DMS79 (cell line): ENCODE data around the gene NMU.
"Not testable (repeated sequence)": the region's sequence is repeated elsewhere in the genome, so short reads cannot be mapped to it uniquely, and the experiment has no call there.

ENCODE experiments used
- DNase-seq: peaks from one replicate; lab custom pipeline; 2025; lab: John Stamatoyannopoulos, UW

NMU gene

GRCh38 chr4:55624063-55624462 is 12.0 kb downstream of the NMU start:
- DNase-seq, result not testable (repeated sequence)

- DNase-seq, result no peak
Observed at GRCh38 chr4:55618546-55619143, 17.5 kb downstream of the NMU start.

- DNase-seq, result no peak
Observed at GRCh38 chr4:55617587-55618197, 18.4 kb downstream of the NMU start.

- DNase-seq, result peak; percentile 6
Observed at GRCh38 chr4:55615008-55615407, 21.1 kb downstream of the NMU start.

- no peak for DNase-seq
Observed at GRCh38 chr4:55613621-55614020, 22.5 kb downstream of the NMU start.

GRCh38 chr4:55612341-55612740 is 23.8 kb downstream of the NMU start:
- DNase-seq, result no peak

GRCh38 chr4:55611358-55612059 is 24.6 kb downstream of the NMU start:
- no peak for DNase-seq

GRCh38 chr4:55610381-55610780 is 25.7 kb downstream of the NMU start:
- DNase-seq, result no peak

GRCh38 chr4:55609393-55609866 is 26.7 kb downstream of the NMU start:
- no peak for DNase-seq

GRCh38 chr4:55608591-55608990 is 27.5 kb downstream of the NMU start:
- DNase-seq, result no peak

- DNase-seq, result no peak
Observed at GRCh38 chr4:55604996-55605395, 31.1 kb downstream of the NMU start.

GRCh38 chr4:55600640-55601039 is 35.5 kb downstream of the NMU start:
- no peak for DNase-seq

GRCh38 chr4:55598641-55599040 is 37.5 kb downstream of the NMU start:
- DNase-seq, result no peak

GRCh38 chr4:55592014-55592413 is 44.1 kb downstream of the NMU start, which contains the start of gene PDCL2:
Gene PDCL2 (minus strand): TSS chr4:55592245. CDS start chr4:55592109, 136 bp downstream.
- DNase-seq, result no peak

- DNase-seq, result no peak
Observed at GRCh38 chr4:55588160-55588559, 47.9 kb downstream of the NMU start.

GRCh38 chr4:55582773-55583172 is 53.3 kb downstream of the NMU start:
- not testable (repeated sequence) for DNase-seq

- DNase-seq, result no peak
Observed at GRCh38 chr4:55578341-55579010, 57.6 kb downstream of the NMU start.

GRCh38 chr4:55575513-55575912 is 60.6 kb downstream of the NMU start:
- DNase-seq, result no peak

- no peak for DNase-seq
Observed at GRCh38 chr4:55574252-55574651, 61.8 kb downstream of the NMU start.

- DNase-seq, result no peak
Observed at GRCh38 chr4:55571806-55572205, 64.3 kb downstream of the NMU start.

- no peak for DNase-seq
Observed at GRCh38 chr4:55568905-55569504, 67.1 kb downstream of the NMU start.

GRCh38 chr4:55561889-55562288 is 74.2 kb downstream of the NMU start:
- no peak for DNase-seq
